ENCODE results near the gene SLC44A1.

The SLC44A1 gene

GRCh38 chr9:105316703-105317102 lies 72.3 kb downstream of the SLC44A1 start:
- TF ChIP-seq LEF1 (IDR thresholded peaks at IDR 0.05; ENCODE audit: borderline replicate concordance) (no peak), SP1 (IDR thresholded peaks at IDR 0.05) (no peak), FOXM1 (IDR thresholded peaks at IDR 0.05; ENCODE audit: borderline replicate concordance) (no peak), FOXK2 (IDR thresholded peaks at IDR 0.05) (no peak), BHLHE40 (IDR thresholded peaks at IDR 0.05; ENCODE audit: borderline replicate concordance) (no peak), SUZ12 (IDR thresholded peaks at IDR 0.05) (no peak), ARNT (IDR thresholded peaks at IDR 0.05) (no peak), TARDBP (IDR thresholded peaks at IDR 0.05) (no peak), CTBP1 (IDR thresholded peaks at IDR 0.05; ENCODE audit: borderline replicate concordance) (no peak), ZNF384 (IDR thresholded peaks at IDR 0.05) (no peak), HDGF (IDR thresholded peaks at IDR 0.05; ENCODE audit: borderline replicate concordance) (no peak), ELF4 (IDR thresholded peaks at IDR 0.05) (no peak), FOXA1 (IDR thresholded peaks at IDR 0.05) (no peak), NFRKB (IDR thresholded peaks at IDR 0.05) (no peak), L3MBTL2 (conservative IDR thresholded peaks at IDR 0.05) (no peak), PKNOX1 (IDR thresholded peaks at IDR 0.05) (no peak)
- POLR2A ChIA-PET: no interaction called here
- DNase-seq (ENCODE audit: extremely low spot score): no peak
- CTCF ChIA-PET: no interaction called here

DNA sequence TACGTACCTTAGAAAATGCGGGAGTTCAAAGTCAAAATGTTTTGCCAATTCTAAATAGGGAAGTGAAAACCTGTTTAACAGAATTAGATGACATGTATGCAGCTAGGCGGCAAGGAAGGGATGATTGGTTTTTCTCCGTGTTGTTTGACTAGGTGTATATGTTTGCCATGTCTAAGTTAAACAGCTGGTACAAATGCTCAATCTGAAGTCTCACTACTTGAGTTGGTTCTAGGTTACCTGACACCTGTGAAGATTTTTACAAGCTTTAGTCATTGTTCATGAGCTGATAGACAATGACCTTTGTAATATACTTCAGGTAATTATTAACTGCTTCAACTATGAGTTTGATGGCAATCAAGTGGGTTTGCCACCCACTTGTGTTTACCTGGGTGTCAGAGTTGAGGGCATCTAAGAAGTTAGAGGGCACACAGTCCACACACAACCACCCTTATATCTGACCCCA lies 74.3 kb downstream of the SLC44A1 start:
- no peak for TF ChIP-seq L3MBTL2 (conservative IDR thresholded peaks at IDR 0.05)
- TF ChIP-seq FOXA1 (IDR thresholded peaks at IDR 0.05): no peak
- TF ChIP-seq TARDBP (IDR thresholded peaks at IDR 0.05): no peak
- TF ChIP-seq PKNOX1 (IDR thresholded peaks at IDR 0.05): no peak
- POLR2A ChIA-PET: no interaction called here
- CTCF ChIA-PET: no interaction called here
- no peak for DNase-seq (ENCODE audit: extremely low spot score)

- CTCF ChIA-PET: no interaction called here
- POLR2A ChIA-PET: no interaction called here
- TF ChIP-seq ZNF384 (IDR thresholded peaks at IDR 0.05) (no peak), FOXM1 (IDR thresholded peaks at IDR 0.05; ENCODE audit: borderline replicate concordance) (no peak), CTBP1 (IDR thresholded peaks at IDR 0.05; ENCODE audit: borderline replicate concordance) (no peak), SP1 (IDR thresholded peaks at IDR 0.05) (no peak), ARNT (IDR thresholded peaks at IDR 0.05) (no peak), NFRKB (IDR thresholded peaks at IDR 0.05) (no peak), HDGF (IDR thresholded peaks at IDR 0.05; ENCODE audit: borderline replicate concordance) (no peak), SUZ12 (IDR thresholded peaks at IDR 0.05) (no peak)
- no peak for DNase-seq (ENCODE audit: extremely low spot score)
Observed at GRCh38 chr9:105319202-105319813, 74.9 kb downstream of the SLC44A1 start.

GRCh38 chr9:105320568-105320967 lies 76.1 kb downstream of the SLC44A1 start:
- no peak for DNase-seq (ENCODE audit: extremely low spot score)
- ChIA-PET CTCF (no interaction called here), POLR2A (no interaction called here)
- TF ChIP-seq CTBP1 (IDR thresholded peaks at IDR 0.05; ENCODE audit: borderline replicate concordance) (no peak), LEF1 (IDR thresholded peaks at IDR 0.05; ENCODE audit: borderline replicate concordance) (no peak), SP1 (IDR thresholded peaks at IDR 0.05) (no peak), PKNOX1 (IDR thresholded peaks at IDR 0.05) (no peak), HDGF (IDR thresholded peaks at IDR 0.05; ENCODE audit: borderline replicate concordance) (no peak), FOXM1 (IDR thresholded peaks at IDR 0.05; ENCODE audit: borderline replicate concordance) (no peak), FOXK2 (IDR thresholded peaks at IDR 0.05) (no peak), ARNT (IDR thresholded peaks at IDR 0.05) (no peak), BHLHE40 (IDR thresholded peaks at IDR 0.05; ENCODE audit: borderline replicate concordance) (no peak), L3MBTL2 (conservative IDR thresholded peaks at IDR 0.05) (no peak), ELF4 (IDR thresholded peaks at IDR 0.05) (no peak), FOXA1 (IDR thresholded peaks at IDR 0.05) (no peak), SUZ12 (IDR thresholded peaks at IDR 0.05) (no peak), ZNF384 (IDR thresholded peaks at IDR 0.05) (no peak)

- POLR2A ChIA-PET: no interaction called here
- no peak for DNase-seq (ENCODE audit: extremely low spot score)
- CTCF ChIA-PET: no interaction called here
- no peak for TF ChIP-seq FOXA1 (IDR thresholded peaks at IDR 0.05)
- no peak for TF ChIP-seq SUZ12 (IDR thresholded peaks at IDR 0.05)
Observed at GRCh38 chr9:105328296-105328695, 83.8 kb downstream of the SLC44A1 start.

DNA sequence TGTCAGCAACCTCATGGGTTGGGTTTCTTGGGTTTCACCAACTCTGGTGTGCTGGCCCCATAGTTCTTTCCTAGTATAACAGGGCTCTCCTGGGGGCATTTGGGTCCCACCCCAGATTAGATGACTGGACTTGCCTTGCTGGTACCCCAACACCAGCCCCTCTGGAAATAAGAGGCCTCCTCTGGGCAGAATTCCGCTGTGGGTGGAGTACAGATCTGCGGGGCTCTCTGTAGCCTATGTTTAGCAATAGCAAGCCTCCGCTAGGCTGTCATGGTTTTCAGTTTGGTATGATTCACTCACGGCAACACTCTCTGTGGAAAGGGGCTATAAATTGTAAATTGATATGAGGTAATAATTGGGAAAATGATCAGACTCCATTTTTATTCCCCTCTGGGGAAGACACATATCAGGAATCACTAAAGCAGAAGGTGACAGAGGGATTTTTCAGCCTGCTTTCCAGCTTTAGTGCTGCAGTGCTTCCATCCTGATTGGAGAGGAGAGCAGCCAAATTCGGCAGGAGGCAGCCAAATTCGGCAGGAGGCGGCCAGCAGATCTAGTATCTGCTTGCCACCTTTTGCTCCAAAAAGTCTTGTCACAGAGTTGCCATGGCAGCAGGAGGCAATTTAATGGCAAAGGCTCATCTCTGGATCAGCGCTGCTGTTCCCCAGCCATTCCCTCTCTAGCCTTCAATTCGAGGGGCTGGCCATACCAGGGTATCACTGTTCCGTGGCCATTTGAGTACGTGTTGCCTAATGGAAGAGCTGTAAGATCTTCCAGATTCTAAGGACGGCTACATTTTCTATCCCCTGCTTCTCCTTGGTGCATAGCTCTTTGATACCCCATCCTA lies 84.6 kb downstream of the SLC44A1 start:
- DNase-seq (ENCODE audit: extremely low spot score): no peak
- POLR2A ChIA-PET: no interaction called here
- CTCF ChIA-PET: no interaction called here
- no peak for TF ChIP-seq ARNT (IDR thresholded peaks at IDR 0.05)
- no peak for TF ChIP-seq TARDBP (IDR thresholded peaks at IDR 0.05)
- TF ChIP-seq FOXK2 (IDR thresholded peaks at IDR 0.05): no peak
- TF ChIP-seq ELF4 (IDR thresholded peaks at IDR 0.05): no peak
- TF ChIP-seq ZNF384 (IDR thresholded peaks at IDR 0.05): no peak
- TF ChIP-seq SUZ12 (IDR thresholded peaks at IDR 0.05): no peak
- TF ChIP-seq PKNOX1 (IDR thresholded peaks at IDR 0.05): no peak
- TF ChIP-seq HDGF (IDR thresholded peaks at IDR 0.05; ENCODE audit: borderline replicate concordance): no peak
